ENCODE results near the gene TOPBP1. TPM values are rescaled to one million over a fixed set of nuclear protein-coding genes. Genes with fewer than 3 reads are reported as not detected.
A peak's percentile ranks its signal among the peaks of the same experiment; 100 is the strongest.

The TOPBP1 gene
- total RNA-seq, 2 donors from 2014 or later = 22.6 to 34.3 TPM

- DNase-seq (no peak), ATAC-seq (no peak)
- WGBS, 2 donors = 33 to 61% methylated on average over 40 to 42 of the region's 47 CpGs
These were observed 12.7 kb upstream of the TOPBP1 start for GRCh38 chr3:133674290-133674919.

GRCh38 chr3:133673746-133674145, 12.0 kb upstream of the TOPBP1 start:
- DNase-seq (no peak), ATAC-seq (no peak)
- H3K4me3 ChIP-seq = no peak overlapping the region
- intact Hi-C loops (cut with DNase I) = no loop called here
- 68 to 91% methylated on average over 10 to 12 of the region's 12 CpGs for WGBS, 2 donors
- no peaks in the 10 kb centered on the region for H3K9me3 ChIP-seq
- H3K36me3 ChIP-seq (replicated peaks in 1 of 2; ENCODE audit: insufficient read depth in 1 of 2, low read depth in 2 of 2) = no peaks in the 10 kb centered on the region
- peaks cover 42% of the 10 kb centered on the region for H3K4me1 ChIP-seq
- TF ChIP-seq CTCF (IDR thresholded peaks at IDR 0.05) = no peak
- no peak for TF ChIP-seq POLR2A (IDR thresholded peaks at IDR 0.05)
- H3K27me3 ChIP-seq = no peaks in the 10 kb centered on the region
- no peak overlapping the region for H3K27ac ChIP-seq

More at GRCh38 chr3:133674290-133674919, 12.7 kb upstream of the TOPBP1 start:
- Histone ChIP-seq H3K27me3 (no peaks in the 10 kb centered on the region), H3K27ac (no peak overlapping the region), H3K36me3 (replicated peaks in 1 of 2; ENCODE audit: insufficient read depth in 1 of 2, low read depth in 2 of 2) (no peaks in the 10 kb centered on the region), H3K4me1 (peaks cover 36% of the 10 kb centered on the region), H3K4me3 (no peak overlapping the region), H3K9me3 (no peaks in the 10 kb centered on the region)
- intact Hi-C loops (cut with DNase I) = no loop called here
- TF ChIP-seq POLR2A (IDR thresholded peaks at IDR 0.05) (no peak), CTCF (IDR thresholded peaks at IDR 0.05) (no peak)

- no peak for DNase-seq
These were observed 10.7 kb upstream of the TOPBP1 start for GRCh38 chr3:133672461-133672860.

GRCh38 chr3:133670525-133670995, 8.8 kb upstream of the TOPBP1 start:
- Histone ChIP-seq H3K4me1 (peaks cover 52% of the 10 kb centered on the region), H3K4me3 (no peak overlapping the region), H3K27me3 (no peaks in the 10 kb centered on the region), H3K9me3 (no peaks in the 10 kb centered on the region), H3K36me3 (replicated peaks in 1 of 2; ENCODE audit: insufficient read depth in 1 of 2, low read depth in 2 of 2) (no peaks in the 10 kb centered on the region), H3K27ac (peak overlapping the region; percentile 20 to 61 (median 37))
- TF ChIP-seq CTCF (IDR thresholded peaks at IDR 0.05) = no peak
- peak; percentile 77 for ATAC-seq
- intact Hi-C loops (cut with DNase I) = no loop called here
- 20 to 30% methylated on average over 3 of the region's 3 CpGs for WGBS, 2 donors
- peak in 2 of 4 donors; percentile 30 to 35 for DNase-seq

More at GRCh38 chr3:133672461-133672860, 10.7 kb upstream of the TOPBP1 start:
- TF ChIP-seq POLR2A (IDR thresholded peaks at IDR 0.05) = no peak
- peaks cover 54% of the 10 kb centered on the region for H3K4me1 ChIP-seq
- no peaks in the 10 kb centered on the region for H3K36me3 ChIP-seq (replicated peaks in 1 of 2; ENCODE audit: insufficient read depth in 1 of 2, low read depth in 2 of 2)
- no peak overlapping the region for H3K27ac ChIP-seq
- intact Hi-C loops (cut with DNase I) = no loop called here
- no peak for ATAC-seq
- H3K9me3 ChIP-seq = no peaks in the 10 kb centered on the region
- 97% methylated on average over 2 of the region's 2 CpGs for WGBS, 2 donors
- H3K27me3 ChIP-seq = no peaks in the 10 kb centered on the region
- no peak overlapping the region for H3K4me3 ChIP-seq

GRCh38 chr3:133669949-133670524, 8.3 kb upstream of the TOPBP1 start:
- DNase-seq = no peak
- ATAC-seq = peak; percentile 38
- no peak for TF ChIP-seq POLR2A (IDR thresholded peaks at IDR 0.05)
- Histone ChIP-seq H3K9me3 (no peaks in the 10 kb centered on the region), H3K36me3 (replicated peaks in 1 of 2; ENCODE audit: insufficient read depth in 1 of 2, low read depth in 2 of 2) (no peaks in the 10 kb centered on the region), H3K4me1 (peaks cover 48% of the 10 kb centered on the region), H3K27me3 (no peaks in the 10 kb centered on the region), H3K4me3 (no peak overlapping the region), H3K27ac (peak overlapping the region in 3 of 4 donors; percentile 36 to 61 (median 38))
- intact Hi-C loops (cut with DNase I) = loop anchor here (10.0 kb wide), 1 partner anchor 135 kb away; the partner anchor contains the start of gene SRPRB
- WGBS, 2 donors = 23 to 25% methylated on average over 4 of the region's 4 CpGs
